DND-41 (cell line): ENCODE data around the gene OR52N1.

ENCODE experiments used
- ATAC-seq: fragments of 200-7000 bp; cut with Tn5 transposase; 3 replicates; pipeline ENCODE4 v1.9.1; 2021; ENCODE audit warnings: low read depth; ENCODE audit not compliant: insufficient read depth
- DNase-seq: peaks from one replicate; pipeline ENCODE4 v3.0.0-alpha.2; 2020
- H2AFZ ChIP-seq: 2 replicates; pipeline ENCODE4 v1.6.0; 2012; ENCODE audit warnings: low read depth, low read length
- H3K27ac ChIP-seq: 2 replicates; pipeline ENCODE4 v1.5.1; 2012; ENCODE audit warnings: low read length, inconsistent platforms
- H3K27me3 ChIP-seq: fragments of 200-600 bp; sonication (generic); 2 replicates; pipeline ENCODE4 v1.6.0; 2012; ENCODE audit warnings: low read length, mild to moderate bottlenecking, inconsistent platforms; ENCODE audit not compliant: insufficient read depth, poor library complexity
- H3K36me3 ChIP-seq: 2 replicates; pipeline ENCODE4 v1.5.1; 2012; ENCODE audit warnings: low read length, inconsistent platforms; ENCODE audit not compliant: insufficient read depth
- H3K4me1 ChIP-seq: 2 replicates; pipeline ENCODE4 v1.5.1; 2012; ENCODE audit warnings: mild to moderate bottlenecking, low read length; ENCODE audit not compliant: insufficient read depth
- H3K4me2 ChIP-seq: 2 replicates; pipeline ENCODE4 v1.6.0; 2012; ENCODE audit warnings: mild to moderate bottlenecking, moderate library complexity, low read length, inconsistent platforms; ENCODE audit not compliant: insufficient read depth
- H3K4me3 ChIP-seq, 2 experiments: fragments of 200-600 bp in 1 of 2; shearing (Covaris generic) in 1 of 2; 2 replicates each; pipeline ENCODE4 v1.5.1; 2012 to 2016; ENCODE audit warnings: inconsistent platforms in 2 of 2, low read length in 2 of 2, mild to moderate bottlenecking in 2 of 2, low read depth in 1 of 2, moderate library complexity in 1 of 2
- H3K79me2 ChIP-seq: 2 replicates; pipeline ENCODE4 v1.6.0; 2012; ENCODE audit warnings: low read length, inconsistent platforms; ENCODE audit not compliant: insufficient read depth
- H3K9ac ChIP-seq: 2 replicates; pipeline ENCODE4 v1.6.0; 2012; ENCODE audit warnings: low read depth, mild to moderate bottlenecking, inconsistent platforms, low read length, moderate library complexity
- H3K9me3 ChIP-seq: 2 replicates; pipeline ENCODE4 v1.5.1; 2012; ENCODE audit warnings: low read length, moderate library complexity, mild to moderate bottlenecking, inconsistent platforms; ENCODE audit not compliant: insufficient read depth, severe bottlenecking
- H4K20me1 ChIP-seq: 2 replicates; pipeline ENCODE4 v1.6.0; 2012; ENCODE audit warnings: low read length; ENCODE audit not compliant: insufficient read depth
- CTCF ChIP-seq: IDR thresholded peaks from 2 replicates; pipeline ENCODE4 v1.5.1; 2012; ENCODE audit warnings: borderline replicate concordance, low read length, moderate library complexity, mild to moderate bottlenecking; ENCODE audit not compliant: poor library complexity, severe bottlenecking; ENCODE audit errors: extremely low read depth
- EZH2 ChIP-seq: IDR thresholded peaks from 3 replicates; pipeline ENCODE4 v1.6.1; 2012; ENCODE audit warnings: borderline replicate concordance, low read depth, mild to moderate bottlenecking, moderate library complexity, low read length, inconsistent platforms; ENCODE audit not compliant: severe bottlenecking

The OR52N1 gene

GRCh38 chr11:5809905-5810795, 19.1 kb upstream of the OR52N1 start:
- peaks cover 27% of the 10 kb centered on the region for H3K27me3 ChIP-seq
- ATAC-seq (no peak), DNase-seq (no peak)
- H3K36me3 ChIP-seq = no peaks in the 10 kb centered on the region
- H3K9me3 ChIP-seq = no peaks in the 10 kb centered on the region
- no peak overlapping the region for H3K27ac ChIP-seq
- H2AFZ ChIP-seq = no peak overlapping the region
- no peak overlapping the region for H3K9ac ChIP-seq
- TF ChIP-seq EZH2 = no peak
- no peak overlapping the region for H3K4me2 ChIP-seq
- H4K20me1 ChIP-seq = no peaks in the 10 kb centered on the region
- H3K4me3 ChIP-seq = no peak overlapping the region
- peaks cover 14% of the 10 kb centered on the region for H3K4me1 ChIP-seq
- no peaks in the 10 kb centered on the region for H3K79me2 ChIP-seq

GRCh38 chr11:5809122-5809519, 18.1 kb upstream of the OR52N1 start:
- peaks cover 27% of the 10 kb centered on the region for H3K27me3 ChIP-seq
- no peaks in the 10 kb centered on the region for H3K79me2 ChIP-seq
- H4K20me1 ChIP-seq = no peaks in the 10 kb centered on the region
- H3K4me3 ChIP-seq = peak overlapping the region; percentile 11 to 60; a peak in 3 of 4 replicates
- no peak for DNase-seq
- H3K4me1 ChIP-seq = peaks cover 14% of the 10 kb centered on the region
- peak overlapping the region; percentile 86 for H2AFZ ChIP-seq
- no peak overlapping the region; the same call in 1 of the 2 replicates for H3K27ac ChIP-seq
- no peaks in the 10 kb centered on the region for H3K9me3 ChIP-seq
- peak; percentile 52 for ATAC-seq
- peak overlapping the region; percentile 93 for H3K4me2 ChIP-seq
- no peaks in the 10 kb centered on the region for H3K36me3 ChIP-seq
- TF ChIP-seq EZH2 (no peak), CTCF (no peak)
- H3K9ac ChIP-seq = peak overlapping the region; percentile 41; the same call in 1 of the 2 replicates

- peak; percentile 91 for TF ChIP-seq CTCF
- peak; percentile 25 for TF ChIP-seq EZH2
- peaks cover 14% of the 10 kb centered on the region for H3K4me1 ChIP-seq
- peak within 1 kb of the TSS; percentile 86 for H2AFZ ChIP-seq
- H4K20me1 ChIP-seq = no peaks in the 10 kb centered on the region
- peak within 1 kb of the TSS; percentile 93 for H3K4me2 ChIP-seq
- H3K9me3 ChIP-seq = no peaks in the 10 kb centered on the region
- peaks cover 27% of the 10 kb centered on the region for H3K27me3 ChIP-seq
- H3K27ac ChIP-seq = no peak within 1 kb of the TSS; the same call in 1 of the 2 replicates
- ATAC-seq (peak; percentile 92), DNase-seq (peak; percentile 67)
- H3K4me3 ChIP-seq = peak within 1 kb of the TSS; percentile 11 to 60; a peak in 3 of 4 replicates
- H3K36me3 ChIP-seq = no peaks in the 10 kb centered on the region
- no peaks in the 10 kb centered on the region for H3K79me2 ChIP-seq
- peak within 1 kb of the TSS; percentile 41 for H3K9ac ChIP-seq
Measured at GRCh38 chr11:5808500-5809121, 17.5 kb upstream of the OR52N1 start, which contains the start of gene OR52N2. Gene OR52N2 (plus strand): TSS chr11:5808924. CDS start chr11:5820336, 11,412 bp downstream.

GRCh38 chr11:5807580-5807979, 16.5 kb upstream of the OR52N1 start:
- no peak overlapping the region for H3K27ac ChIP-seq
- H3K9ac ChIP-seq = no peak overlapping the region
- H3K4me2 ChIP-seq = no peak overlapping the region
- TF ChIP-seq CTCF = no peak
- TF ChIP-seq EZH2 = no peak
- DNase-seq (no peak), ATAC-seq (no peak)
- H4K20me1 ChIP-seq = no peaks in the 10 kb centered on the region
- H3K36me3 ChIP-seq = no peaks in the 10 kb centered on the region
- H3K4me1 ChIP-seq = peaks cover 14% of the 10 kb centered on the region
- peaks cover 29% of the 10 kb centered on the region for H3K27me3 ChIP-seq
- H3K4me3 ChIP-seq = no peak overlapping the region
- H3K79me2 ChIP-seq = no peaks in the 10 kb centered on the region
- H3K9me3 ChIP-seq = no peaks in the 10 kb centered on the region
- no peak overlapping the region for H2AFZ ChIP-seq
